ENCODE measurements around the gene PPAN.
A peak's percentile ranks its signal among the peaks of the same experiment; 100 is the strongest.

Gene PPAN

DNA sequence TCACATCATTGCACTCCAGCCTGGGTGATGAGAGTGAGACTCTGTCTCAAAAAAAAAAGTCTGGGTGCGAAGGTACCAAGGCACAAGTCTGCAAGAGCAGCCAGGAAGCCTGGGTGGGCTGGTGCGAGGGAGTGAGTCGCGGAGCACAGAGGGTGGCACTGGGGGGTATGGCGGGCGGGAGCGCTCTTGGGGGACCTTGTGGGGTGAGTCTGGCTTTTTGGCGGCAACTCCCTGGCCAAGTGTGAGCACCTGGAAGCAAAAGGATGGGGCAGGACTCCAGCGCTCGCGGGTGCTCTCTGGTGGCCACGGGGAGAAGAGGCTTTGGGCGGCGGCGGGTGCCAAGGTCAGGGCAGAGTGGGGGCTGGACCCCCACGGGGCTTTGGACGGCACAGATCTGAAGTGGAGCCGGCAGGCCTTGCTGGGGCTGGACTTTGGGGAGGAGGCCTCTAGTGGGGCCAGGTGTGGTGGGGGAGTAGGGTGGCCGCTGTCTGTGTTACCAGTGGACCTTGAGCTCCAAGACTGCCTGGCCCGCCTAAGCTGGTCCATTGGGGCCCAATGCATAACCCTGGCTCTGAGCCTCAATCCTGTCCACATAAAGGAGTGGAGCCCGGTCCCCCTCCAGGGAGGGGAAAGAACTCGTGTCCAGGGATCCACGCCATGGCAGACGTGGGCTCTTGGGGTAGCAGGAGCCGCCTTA, 6.9 kb downstream of the PPAN start:
- TF ChIP-seq, protein P1, sequence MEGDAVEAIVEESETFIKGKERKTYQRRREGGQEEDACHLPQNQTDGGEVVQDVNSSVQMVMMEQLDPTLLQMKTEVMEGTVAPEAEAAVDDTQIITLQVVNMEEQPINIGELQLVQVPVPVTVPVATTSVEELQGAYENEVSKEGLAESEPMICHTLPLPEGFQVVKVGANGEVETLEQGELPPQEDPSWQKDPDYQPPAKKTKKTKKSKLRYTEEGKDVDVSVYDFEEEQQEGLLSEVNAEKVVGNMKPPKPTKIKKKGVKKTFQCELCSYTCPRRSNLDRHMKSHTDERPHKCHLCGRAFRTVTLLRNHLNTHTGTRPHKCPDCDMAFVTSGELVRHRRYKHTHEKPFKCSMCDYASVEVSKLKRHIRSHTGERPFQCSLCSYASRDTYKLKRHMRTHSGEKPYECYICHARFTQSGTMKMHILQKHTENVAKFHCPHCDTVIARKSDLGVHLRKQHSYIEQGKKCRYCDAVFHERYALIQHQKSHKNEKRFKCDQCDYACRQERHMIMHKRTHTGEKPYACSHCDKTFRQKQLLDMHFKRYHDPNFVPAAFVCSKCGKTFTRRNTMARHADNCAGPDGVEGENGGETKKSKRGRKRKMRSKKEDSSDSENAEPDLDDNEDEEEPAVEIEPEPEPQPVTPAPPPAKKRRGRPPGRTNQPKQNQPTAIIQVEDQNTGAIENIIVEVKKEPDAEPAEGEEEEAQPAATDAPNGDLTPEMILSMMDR (IDR thresholded peaks at IDR 0.05; ENCODE audit: low read depth, low read length) = peak; percentile 84
- H3K4me3 ChIP-seq (ENCODE audit: low read depth, low read length) = no peak overlapping the region
- DNase-seq (ENCODE audit: low read depth, low spot score) = no peak
- in situ Hi-C loops (cut with HindIII; ENCODE audit: low sequenced_read_pairs) = no loop called here

DNA sequence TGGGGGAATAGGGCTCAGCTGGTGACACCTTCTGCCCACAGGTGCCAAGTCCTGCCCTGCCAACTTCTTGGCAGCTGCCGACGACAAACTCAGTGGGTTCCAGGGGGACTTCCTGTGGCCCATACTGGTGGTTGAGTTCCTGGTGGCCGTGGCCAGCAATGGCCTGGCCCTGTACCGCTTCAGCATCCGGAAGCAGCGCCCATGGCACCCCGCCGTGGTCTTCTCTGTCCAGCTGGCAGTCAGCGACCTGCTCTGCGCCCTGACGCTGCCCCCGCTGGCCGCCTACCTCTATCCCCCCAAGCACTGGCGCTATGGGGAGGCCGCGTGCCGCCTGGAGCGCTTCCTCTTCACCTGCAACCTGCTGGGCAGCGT, 7.4 kb downstream of the PPAN start:
- in situ Hi-C loops (cut with HindIII; ENCODE audit: low sequenced_read_pairs) = no loop called here
- TF ChIP-seq, protein P1 (IDR thresholded peaks at IDR 0.05; ENCODE audit: low read depth, low read length) = no peak
- no peak for DNase-seq (ENCODE audit: low read depth, low spot score)
- H3K4me3 ChIP-seq (ENCODE audit: low read depth, low read length) = no peak overlapping the region

DNA sequence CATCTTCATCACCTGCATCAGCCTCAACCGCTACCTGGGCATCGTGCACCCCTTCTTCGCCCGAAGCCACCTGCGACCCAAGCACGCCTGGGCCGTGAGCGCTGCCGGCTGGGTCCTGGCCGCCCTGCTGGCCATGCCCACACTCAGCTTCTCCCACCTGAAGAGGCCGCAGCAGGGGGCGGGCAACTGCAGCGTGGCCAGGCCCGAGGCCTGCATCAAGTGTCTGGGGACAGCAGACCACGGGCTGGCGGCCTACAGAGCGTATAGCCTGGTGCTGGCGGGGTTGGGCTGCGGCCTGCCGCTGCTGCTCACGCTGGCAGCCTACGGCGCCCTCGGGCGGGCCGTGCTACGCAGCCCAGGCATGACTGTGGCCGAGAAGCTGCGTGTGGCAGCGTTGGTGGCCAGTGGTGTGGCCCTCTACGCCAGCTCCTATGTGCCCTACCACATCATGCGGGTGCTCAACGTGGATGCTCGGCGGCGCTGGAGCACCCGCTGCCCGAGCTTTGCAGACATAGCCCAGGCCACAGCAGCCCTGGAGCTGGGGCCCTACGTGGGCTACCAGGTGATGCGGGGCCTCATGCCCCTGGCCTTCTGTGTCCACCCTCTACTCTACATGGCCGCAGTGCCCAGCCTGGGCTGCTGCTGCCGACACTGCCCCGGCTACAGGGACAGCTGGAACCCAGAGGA, 7.9 kb downstream of the PPAN start:
- no peak overlapping the region for H3K4me3 ChIP-seq (ENCODE audit: low read depth, low read length)
- TF ChIP-seq, protein P1 (IDR thresholded peaks at IDR 0.05; ENCODE audit: low read depth, low read length) = no peak
- no peak for DNase-seq (ENCODE audit: low read depth, low spot score)
- in situ Hi-C loops (cut with HindIII; ENCODE audit: low sequenced_read_pairs) = no loop called here

DNA sequence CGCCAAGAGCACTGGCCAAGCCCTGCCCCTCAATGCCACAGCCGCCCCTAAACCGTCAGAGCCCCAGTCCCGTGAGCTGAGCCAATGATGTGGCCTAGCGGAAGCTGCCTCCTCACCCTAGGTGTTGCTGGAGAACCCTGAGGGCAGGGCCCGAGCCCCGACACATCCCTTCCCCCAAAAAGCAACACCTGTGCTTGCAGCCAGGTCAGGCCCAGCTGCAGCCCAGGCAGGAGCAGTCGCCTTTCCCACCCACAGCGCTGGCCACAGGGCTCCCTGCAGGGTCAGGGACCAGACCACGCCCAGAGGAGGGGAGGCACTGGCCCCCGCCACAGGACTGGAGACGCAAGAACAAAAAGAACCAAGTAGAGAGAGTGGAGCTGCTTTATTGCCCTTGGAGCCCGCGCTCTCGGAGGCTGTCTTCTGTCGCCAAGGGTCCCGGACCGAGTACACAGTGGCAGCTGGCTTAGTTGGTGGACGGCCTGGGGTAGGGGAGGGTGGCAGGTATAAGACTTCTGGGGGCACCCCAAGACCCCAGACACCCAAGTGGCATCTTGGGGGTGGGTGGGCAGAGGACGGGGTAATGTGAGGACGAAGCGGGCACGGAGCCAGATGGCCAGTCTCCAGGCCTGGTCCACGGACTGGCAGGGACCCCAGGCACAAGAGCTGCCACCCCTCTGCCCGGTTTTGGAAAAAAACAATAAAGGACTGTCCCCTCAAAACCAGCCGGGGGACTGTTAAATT, 8.7 kb downstream of the PPAN start:
- DNase-seq (ENCODE audit: low read depth, low spot score) = no peak
- TF ChIP-seq, protein P1 (IDR thresholded peaks at IDR 0.05; ENCODE audit: low read depth, low read length) = no peak
- in situ Hi-C loops (cut with HindIII; ENCODE audit: low sequenced_read_pairs) = no loop called here
- H3K4me3 ChIP-seq (ENCODE audit: low read depth, low read length) = no peak overlapping the region

DNA sequence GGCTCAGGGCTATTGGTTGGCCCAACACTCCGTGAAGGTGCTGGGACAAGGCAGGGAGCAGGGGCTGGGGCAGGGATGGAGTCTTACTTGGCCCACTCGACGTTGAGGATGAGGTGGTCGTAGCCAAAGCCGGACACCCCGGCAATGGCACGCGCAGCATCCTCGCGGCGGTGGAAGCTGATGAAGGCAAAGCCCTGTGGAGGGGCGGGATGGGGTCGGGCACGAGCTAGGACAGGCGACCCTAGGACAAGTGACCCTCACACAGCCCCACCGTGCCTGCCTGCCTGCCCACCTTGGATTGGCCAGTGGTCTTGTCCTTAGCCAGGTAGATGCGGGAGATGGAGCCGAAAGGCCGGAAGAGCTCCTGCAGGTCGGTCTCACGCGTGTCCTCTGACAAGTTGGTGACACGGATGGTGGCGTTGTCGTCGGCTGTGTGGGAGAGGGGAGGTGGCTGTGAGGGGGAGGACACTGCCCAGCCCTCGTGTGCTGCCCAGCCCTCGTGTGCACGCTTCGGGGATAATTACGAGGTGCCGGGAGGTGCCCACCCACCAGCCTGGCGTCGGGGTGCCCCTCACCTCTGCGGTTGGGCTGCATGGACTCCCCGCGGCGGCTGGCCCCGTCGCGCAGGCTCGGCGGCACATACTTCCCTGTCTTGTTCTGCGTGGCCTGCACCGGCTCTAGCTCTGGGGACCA, 9.4 kb downstream of the PPAN start:
- TF ChIP-seq, protein P1 (IDR thresholded peaks at IDR 0.05; ENCODE audit: low read depth, low read length) = no peak
- in situ Hi-C loops (cut with HindIII; ENCODE audit: low sequenced_read_pairs) = no loop called here
- no peak for DNase-seq (ENCODE audit: low read depth, low spot score)
- H3K4me3 ChIP-seq (ENCODE audit: low read depth, low read length) = no peak overlapping the region
